ENCODE data around the gene SACM1L.

SACM1L gene

DNA sequence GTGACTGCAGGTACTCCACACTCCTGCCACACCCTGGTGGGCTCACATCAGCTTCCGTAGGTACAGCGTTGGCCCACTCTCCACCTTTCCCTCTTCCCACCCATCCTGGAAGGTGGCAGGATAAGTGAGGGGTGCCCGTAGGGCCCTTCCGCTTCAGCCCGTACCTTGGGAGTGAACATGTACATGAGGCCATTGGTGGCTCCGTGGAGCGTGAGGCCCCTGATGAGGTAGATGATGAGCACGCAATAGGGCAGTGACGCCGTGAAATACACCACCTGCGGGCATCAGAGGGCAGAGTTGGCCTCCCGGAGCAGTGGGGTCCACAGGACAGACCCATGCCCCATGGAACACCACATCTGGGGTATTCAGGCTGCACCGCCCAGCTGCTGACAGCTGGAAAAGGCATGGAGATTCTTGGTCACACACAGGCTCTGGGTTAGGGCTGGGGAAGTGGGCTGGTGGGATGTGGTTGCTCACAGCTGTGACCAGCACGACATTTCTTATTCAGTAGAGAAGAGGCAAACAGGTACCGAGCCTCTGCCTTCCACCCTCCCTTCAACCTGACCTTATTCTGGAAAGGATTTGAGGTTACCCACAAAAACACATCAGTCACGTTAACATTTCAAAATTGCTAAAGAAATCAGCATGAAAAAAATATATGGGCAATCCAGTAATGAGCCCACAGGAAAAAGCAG lies 83.3 kb downstream of the SACM1L start:
- no peak for DNase-seq

DNA sequence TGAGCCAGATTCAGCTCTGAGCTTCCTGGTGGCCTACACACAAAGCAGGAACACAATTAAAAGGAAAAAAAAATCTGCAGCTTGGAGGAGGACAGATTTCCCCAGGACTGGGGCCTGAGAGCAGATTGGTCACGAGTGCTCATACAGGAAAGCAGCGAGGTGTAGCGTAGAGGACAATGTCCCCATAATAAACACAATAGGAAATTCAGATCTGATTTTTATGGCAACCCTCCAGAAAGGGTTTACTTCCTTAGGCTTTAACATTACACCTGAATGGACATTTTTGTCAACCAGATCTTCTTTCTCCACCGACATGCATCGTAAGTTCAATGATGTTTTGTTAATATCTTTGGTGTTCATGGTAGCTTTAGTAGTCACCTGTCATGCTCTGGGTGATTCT lies 83.9 kb downstream of the SACM1L start:
- DNase-seq = no peak

DNA sequence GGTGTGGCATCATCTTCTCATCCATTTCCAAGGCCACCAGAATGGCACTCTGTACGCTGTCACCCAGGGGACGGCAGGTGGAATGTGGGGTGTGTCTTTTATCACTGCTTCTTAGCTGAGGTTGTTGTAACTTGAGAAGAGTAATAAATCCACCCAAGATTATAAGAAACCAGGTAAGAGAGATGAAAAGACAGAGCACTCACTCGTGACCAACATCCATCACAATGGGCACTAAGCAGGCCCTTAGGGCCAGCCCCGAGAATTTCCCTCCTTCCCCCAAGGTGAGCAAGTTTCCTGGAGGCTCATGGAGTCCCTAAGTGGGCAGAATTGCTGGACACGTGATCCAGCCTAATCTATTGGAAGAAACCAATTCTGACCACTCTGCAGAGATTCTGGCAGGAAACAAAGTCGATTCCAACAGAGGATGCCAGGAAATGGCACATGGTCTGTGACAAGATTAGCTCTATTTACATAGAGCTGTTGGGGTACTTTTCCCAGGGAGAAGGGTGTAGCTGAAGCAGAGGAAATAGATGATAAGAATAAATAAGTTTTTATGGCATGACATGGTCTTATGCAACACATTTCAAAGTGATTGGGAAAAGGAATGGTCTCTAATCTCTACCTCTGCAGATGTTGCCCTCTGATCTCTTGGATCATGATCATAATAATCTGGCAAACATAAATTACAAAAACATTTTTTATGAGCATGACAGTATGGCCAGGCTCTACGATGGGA lies 84.7 kb downstream of the SACM1L start:
- DNase-seq = no peak

DNA sequence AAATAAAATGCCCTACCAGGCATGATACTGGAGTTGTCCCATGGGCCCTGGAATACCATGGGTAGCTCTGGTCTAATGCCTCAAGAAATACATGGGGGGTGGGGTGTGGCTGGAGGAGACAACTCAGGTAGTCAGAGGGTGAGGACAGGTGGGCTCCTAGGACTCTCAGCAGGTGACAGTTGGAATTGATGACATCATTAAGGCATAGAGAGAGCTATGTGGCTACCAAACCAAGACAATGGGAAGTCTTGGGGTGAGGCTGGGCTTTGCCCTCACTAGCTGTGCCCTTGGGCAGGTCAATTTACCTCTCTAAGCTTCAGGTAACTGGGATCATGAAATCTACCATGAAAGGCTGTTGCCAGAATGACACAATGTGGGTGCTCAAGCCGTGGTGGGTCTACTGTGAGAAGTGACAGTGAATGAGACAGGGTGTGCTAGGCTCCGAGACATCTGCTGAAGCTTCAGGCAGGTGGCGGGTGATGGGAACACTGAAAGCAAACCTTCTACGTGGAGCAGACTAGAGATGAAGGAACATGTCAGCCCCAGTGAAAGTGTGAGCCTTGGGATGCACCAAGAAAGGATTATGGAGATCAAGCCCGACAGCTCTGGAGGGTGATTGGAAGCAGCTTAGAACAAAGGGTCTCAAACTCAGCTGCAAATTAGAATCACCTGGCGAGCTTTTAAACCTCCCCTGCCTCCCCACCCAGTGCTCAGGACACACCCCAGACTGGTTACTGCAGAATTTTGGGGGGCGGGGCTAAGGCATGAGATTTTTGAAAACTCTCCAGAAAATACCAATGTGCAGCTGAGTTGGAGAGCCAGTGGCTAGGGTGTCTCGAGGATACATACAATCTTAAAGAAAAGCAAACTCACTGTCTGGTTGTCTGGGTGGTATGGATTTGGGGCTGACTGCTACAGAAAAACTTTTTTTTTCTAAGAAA lies 85.7 kb downstream of the SACM1L start:
- DNase-seq = no peak

DNA sequence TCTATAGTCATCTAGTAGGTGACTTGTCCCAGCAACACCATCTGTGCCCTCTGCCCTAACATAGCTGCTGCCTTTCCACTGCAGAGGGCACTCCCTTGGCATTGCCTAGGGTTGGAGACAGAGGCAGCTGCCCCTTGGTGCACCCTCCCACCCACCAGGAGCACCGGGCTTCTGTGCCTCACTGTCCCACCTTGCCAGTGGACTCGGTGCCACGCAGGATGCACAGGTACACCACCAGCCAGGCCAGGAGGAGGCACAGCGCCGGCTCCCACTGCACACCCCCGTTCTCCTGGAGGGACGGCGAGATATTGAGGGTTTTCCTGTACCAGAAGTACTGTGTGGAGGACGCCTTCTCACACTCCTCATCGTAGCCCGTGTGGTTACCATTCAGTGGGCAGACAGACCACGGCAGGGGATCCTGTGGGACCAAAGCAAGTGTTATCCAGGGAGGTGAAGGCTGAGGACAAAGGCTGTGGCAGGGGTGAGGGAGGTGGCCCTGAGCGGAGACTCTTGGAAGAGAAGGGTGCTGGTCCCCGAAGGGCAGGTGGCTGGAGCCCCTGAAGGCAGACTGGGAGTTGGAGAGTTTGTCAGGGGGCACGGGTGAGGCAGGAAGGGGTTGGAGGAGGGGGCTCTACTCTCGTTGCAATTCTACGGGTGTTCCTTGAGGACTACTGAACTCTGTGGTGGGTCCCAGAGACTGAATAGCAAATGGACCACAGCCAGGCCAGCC lies 86.5 kb downstream of the SACM1L start:
- DNase-seq = no peak

DNA sequence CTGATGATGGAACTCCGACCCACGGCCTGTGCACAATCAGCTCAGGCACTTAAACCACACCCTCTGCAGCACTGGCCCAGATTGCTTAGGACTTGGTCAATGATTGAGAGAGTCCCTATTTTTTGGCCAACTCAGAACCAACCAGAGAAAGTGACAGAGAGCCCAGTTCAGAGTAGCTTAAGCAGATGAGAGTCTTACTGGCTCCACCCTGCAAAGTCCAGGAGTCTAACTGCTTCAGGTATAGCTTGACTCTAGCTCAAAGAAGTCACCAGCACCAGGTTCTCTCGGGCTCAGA lies 87.1 kb downstream of the SACM1L start:
- no peak for DNase-seq

DNA sequence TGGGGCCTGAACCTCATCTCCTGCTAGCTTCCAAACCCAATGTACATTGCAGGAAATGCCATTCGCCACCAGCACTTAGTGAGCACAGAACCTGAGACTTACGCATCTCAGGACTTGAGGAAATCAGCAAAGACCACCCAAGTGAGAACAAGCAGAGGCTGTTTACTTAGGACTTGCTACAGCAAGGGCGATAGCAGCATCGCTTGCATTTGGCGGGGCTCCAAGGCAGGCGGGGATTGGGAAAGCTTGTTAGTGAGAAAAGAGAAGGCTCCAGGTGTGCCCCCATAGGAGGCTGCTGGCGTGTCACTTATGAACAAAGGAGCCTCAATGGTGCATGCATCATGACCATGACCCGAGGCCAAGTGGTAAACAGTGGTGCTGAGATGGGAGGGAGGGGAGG lies 87.4 kb downstream of the SACM1L start:
- no peak for DNase-seq

DNA sequence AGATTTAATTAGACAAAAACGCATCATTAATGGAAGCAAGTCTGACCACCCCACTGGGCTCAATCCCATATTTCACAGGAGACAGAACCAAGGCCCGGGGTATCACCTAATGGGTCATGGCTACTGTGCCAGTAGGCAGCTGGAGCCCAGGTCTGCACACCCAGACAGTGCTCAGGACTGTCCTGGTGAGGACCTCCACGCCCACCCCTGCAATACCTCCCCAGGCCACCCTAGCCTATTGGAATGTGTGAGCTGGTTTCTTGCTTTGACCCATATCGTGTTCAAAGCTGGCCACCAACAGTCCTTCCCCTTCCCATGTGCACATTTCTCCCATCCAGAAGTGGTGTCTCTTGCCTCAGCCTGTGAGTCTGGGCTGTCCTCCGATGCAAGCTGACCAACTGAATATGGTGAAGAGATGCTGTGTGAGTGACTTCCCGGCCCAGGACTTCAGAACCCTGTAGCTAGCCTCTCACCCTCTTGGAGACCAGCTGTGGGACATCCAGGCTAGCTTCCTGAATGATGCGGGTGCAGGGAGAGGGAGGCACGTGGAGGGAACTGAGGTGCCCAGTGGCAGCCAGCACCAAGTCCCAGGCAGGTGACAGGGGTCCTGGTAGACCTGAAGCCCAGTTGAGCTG lies 88.0 kb downstream of the SACM1L start:
- no peak for DNase-seq

DNA sequence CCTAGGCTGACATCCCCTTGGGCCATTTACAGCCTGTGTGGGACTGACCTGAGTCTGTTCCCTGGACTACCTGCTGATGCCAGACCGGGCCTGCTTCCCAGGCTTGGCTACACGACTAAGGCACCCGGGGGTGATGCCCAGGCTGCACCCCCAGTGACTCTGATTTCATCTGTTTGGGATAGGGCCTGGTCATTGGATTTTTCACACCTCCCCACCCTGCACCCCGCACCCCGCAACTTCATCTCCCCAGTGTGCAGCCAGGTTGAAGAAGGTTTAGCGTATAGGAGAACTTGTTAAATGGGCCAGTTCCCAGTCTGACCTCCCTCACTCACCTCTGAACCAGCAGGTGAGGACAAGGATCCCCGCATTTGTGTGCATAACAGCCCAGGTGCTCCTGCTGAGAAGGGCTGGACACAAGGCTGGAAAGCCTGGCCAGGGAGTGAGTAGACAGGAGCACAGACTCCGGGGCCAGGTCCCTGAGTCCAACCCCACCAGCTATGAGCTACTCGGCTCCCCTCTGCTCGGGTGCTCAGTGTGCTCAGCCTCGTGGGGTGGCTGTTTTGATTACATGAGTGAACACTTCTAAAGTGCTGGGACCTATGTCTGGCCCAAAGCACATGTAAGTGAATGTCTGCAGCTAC lies 88.7 kb downstream of the SACM1L start:
- no peak for DNase-seq

DNA sequence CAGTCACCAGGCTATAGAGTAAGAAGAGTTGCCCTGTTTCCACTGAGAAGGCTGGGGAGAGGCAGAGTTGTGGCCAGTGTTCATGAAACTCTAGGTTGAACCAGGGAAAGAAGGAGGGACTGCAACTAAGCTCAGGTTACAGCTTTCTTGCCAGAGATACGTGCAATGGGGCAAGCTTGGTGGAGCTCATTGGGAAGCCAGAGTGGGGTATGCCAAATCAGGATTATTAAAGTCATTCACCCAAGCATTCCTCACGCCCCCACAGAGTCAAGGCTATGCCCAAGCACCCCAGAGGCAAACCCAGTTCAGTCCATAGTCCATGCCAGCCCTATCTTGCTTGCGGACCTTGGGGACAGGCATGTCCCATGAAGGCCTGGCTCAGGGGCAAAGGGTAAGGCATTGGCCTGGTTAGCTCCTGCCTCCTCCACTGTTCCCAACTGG lies 89.6 kb downstream of the SACM1L start:
- no peak for DNase-seq

DNA sequence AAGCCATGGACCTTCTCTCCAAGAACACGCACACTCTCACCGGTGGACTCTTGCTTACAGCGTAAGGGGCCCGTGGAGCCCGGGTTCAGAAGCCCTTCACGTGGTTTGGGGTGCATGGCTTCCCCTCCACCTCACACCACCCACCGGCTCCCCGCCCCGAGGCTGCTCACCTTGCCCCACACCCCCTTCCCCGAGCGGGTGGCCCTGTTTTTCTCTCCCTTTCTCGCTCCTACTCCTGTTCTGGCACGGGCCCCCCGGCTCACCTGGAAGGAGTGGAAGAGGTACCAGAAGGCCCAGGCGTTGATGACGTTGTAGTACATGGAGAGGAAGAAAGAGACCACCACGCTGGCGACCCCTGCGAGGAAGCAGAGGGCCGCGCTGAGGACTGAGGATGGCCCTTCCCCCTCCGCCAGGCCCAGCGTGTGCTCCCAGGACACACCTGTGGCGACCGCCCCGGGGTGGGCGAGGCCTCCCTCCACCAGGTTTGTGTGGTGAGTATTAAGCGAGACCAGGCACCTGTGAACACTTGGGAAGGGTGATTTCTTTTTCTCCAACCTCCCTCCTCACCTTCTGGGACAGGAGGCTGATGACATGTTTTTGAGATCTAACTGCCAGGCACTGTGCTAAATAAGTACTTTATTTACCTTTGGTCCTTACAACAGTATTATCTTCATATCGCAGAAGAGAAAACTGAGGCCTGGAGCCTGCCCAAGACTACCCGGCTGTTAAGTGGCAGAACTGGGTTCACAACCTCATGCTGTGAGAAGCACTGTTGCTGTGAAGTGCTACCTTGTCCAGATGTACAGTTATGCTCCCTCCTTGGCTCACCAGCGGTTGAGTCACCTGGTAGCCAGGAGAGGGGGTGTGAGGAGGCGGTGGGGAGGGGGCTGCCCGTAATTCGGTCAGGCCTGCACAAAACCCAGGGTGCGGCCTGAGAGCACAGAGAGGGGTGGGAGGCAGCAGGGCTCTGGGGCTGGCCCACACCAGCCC lies 90.8 kb downstream of the SACM1L start:
- no peak for DNase-seq

DNA sequence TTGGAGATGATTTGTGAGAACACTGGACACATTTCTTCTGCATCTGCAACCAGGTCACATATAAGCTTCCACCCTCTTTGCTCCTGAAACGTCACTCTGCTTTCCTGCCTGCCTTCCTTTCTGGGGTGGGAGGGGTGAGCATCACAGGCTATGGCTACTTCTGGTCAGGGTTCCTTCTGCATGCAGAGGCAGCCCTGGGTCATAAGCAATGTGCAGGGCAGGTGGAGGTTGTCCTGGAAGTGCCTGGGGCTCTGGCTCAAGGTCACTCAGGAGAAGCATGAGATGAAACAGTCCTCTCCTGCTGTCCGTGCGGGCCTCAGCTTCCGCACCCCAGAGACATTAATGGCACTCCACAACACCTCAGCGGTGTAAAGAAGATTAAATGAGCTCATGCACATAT lies 92.1 kb downstream of the SACM1L start:
- DNase-seq = no peak

DNA sequence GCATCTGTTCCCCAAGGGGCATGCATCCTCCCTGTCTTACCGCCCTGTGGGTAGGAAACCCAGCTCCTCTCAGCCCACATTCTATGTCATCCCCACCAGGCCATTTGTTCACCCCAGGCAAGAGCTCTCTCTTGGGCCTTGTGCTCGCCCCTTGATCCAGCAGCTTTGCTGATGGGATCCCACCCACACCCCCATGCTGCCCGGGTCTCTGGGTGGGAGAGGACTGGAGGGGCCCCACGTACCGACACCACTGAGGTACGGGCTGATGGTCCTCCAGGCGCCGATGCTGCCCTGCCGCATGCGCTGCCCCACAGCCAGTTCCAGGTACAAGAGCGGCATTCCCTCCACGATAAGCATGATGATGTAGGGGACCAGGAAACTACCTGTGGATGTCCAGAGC lies 92.6 kb downstream of the SACM1L start:
- DNase-seq = no peak

DNA sequence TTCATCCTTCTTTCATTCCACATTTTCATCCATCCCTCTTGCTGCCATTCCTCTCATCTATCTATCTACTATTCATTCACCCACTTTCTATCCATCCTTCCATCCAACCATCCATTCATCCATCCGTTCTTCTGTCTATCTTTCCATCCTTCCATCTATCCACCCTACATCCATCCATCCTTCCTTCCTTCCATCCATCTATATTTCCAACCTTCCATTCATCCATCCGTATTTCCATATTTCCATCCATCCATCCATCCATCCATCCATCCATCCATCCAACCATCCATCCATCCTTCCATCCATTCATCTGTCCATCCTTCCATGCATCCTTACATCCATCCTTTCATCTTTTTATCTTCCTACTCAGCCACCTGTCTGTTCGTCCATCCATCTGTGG lies 93.2 kb downstream of the SACM1L start:
- DNase-seq = no peak

DNA sequence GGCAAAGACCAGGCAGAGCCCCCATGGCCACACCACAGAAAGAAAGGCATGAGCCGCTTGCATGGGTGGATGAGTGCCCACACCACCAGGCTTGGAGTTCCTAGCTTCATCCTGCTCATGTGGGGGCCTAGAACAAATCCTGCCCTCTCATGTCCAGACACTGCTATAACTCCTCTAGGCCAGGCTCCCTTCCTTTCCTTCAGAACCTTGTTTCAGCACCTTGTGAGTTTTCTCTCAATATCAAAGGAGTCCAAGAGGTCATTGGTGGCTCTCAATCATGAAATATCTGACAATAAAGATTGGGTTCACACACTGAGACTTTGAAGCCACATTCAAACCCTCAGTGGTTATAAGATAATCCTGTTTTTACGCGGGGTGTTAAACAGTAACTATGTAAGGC lies 94.5 kb downstream of the SACM1L start:
- DNase-seq = no peak

DNA sequence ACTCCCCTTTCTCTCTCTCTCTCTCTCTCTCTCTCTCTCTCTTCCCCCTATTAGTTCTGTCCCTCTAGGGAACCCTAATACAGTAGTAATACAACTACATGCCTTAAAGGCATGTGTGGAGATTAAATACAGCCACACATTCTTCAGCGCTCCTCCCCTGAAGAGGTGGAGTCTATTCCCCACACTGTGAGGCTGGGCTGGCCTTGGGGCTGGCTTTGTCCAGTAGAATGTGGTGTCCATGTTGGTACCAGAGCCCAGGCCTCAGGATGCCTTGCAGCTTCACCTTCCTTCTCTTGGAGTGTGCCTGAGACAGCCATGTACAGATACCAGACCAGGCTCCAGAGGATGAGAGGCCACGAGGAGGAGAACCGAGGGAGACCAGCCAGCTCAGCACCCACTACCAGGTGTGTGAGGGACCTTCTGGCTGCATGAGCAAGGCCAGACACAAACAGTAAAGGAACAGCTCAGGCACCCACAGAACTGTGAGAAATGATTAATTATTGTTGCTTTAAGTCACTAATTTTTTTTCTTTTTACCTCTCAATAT lies 96.5 kb downstream of the SACM1L start:
- no peak for DNase-seq

DNA sequence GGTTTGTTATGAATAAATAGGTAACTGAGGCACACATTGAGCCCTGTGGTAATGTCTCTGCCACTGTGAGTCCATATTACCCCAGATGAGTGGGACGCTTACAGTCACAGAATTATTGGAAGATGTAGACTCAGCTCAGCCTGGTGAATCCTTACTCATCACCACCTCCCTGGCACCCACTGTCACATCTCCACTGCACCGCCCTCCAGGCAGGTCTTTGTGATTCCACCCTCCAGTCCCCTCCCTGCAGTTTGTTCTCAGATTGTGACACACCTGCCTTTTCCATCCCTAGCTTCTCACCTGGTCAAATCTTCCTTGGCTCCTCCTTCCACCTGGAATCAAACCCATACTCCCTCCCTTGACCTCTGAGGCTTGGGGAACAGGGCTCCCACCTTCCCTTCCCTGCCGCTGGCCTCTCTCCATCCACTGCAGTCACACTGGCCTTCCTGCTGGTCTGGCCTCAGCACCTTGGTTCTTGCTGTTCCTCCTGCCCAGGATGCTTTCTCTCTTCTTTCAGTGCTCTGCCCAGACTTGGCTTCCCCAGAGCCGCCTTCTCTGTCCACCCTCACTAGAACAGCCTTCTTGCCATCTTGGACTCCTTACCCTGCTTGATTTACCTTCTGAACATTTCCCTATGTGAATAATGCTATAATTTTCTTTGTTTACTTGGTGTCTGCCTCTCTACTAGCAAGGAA lies 97.8 kb downstream of the SACM1L start:
- DNase-seq = no peak

DNA sequence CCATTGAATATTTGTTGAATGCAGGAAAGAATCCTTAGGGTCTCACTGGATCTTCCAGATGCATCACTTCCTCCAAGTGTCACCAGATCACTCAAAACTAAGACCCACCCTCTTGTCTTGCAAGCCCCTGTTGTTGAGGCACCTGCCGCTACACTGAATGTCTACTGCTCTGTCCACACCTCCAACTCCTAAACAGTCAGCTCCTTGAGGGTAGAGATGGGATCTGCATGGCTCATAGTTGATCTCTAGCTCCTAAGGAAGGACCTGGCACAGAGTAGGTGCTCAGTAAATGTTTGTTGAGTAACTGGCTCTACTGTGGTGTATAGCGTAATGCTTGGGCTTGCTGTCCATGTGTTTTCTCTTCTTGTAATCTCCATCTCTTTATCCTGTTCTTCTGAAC lies 98.4 kb downstream of the SACM1L start:
- no peak for DNase-seq

DNA sequence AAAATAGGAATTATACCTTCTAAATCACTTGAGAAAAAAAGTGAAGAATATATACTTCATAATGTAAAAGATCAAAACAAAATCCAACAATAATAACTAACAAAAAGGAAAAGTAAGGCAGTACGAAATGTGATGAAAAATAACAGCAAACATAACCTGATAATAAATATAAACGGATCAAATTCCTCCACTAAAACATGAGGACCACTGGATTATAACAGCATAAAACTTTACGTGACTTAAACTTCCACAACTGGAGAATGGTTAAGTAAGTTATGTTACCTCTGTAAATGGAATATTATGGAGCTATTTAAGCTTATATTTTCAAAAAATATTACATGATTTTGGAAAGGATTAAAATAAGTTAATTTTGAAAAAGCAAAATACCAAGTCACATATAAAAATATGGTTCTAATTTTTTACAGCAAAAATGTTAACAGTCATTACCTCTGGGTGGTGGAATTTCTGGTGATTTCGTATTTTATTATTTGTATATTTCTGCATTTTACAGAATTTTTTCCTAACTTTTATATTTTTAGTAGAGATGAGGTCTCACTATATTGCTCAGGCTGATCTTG lies 100.1 kb downstream of the SACM1L start:
- DNase-seq = no peak

All from NCI-H526 (cell line).